ENCODE results near the gene TULP4. TPM values are rescaled to one million over a fixed set of nuclear protein-coding genes. Genes with fewer than 3 reads are reported as not detected.
"Not testable (repeated sequence)": the region's sequence is repeated elsewhere in the genome, so short reads cannot be mapped to it uniquely, and the experiment has no call there.

TULP4 gene
- total RNA-seq, 4 donors from 2014 or later, result 76.7 to 118 (median 95.7) TPM

GRCh38 chr6:158467923-158468322 is 155.7 kb downstream of the TULP4 start:
- no peak for DNase-seq (ENCODE audit: low spot score)
- no peak for ATAC-seq (ENCODE audit: low FRiP score)
- TF ChIP-seq CTCF (IDR thresholded peaks at IDR 0.05), result no peak

- ATAC-seq (ENCODE audit: low FRiP score), result no peak
- TF ChIP-seq CTCF (IDR thresholded peaks at IDR 0.05), result no peak
- no peak for DNase-seq (ENCODE audit: low spot score)
These were observed 156.4 kb downstream of the TULP4 start for GRCh38 chr6:158468666-158469065.

- not testable (repeated sequence) for ATAC-seq (ENCODE audit: low FRiP score); DNase-seq (ENCODE audit: low spot score)
These were observed 157.8 kb downstream of the TULP4 start for GRCh38 chr6:158470023-158470422.

- DNase-seq (ENCODE audit: low spot score) (no peak), ATAC-seq (ENCODE audit: low FRiP score) (no peak)
- TF ChIP-seq CTCF (IDR thresholded peaks at IDR 0.05), result no peak
These were observed 159.1 kb downstream of the TULP4 start for GRCh38 chr6:158471339-158471738.

- DNase-seq (ENCODE audit: low spot score) (no peak), ATAC-seq (ENCODE audit: low FRiP score) (no peak)
- no peak for TF ChIP-seq CTCF (IDR thresholded peaks at IDR 0.05)
These were observed 160.2 kb downstream of the TULP4 start for GRCh38 chr6:158472447-158472846.

GRCh38 chr6:158474961-158475343 is 162.7 kb downstream of the TULP4 start:
- no peak for TF ChIP-seq CTCF (IDR thresholded peaks at IDR 0.05)
- no peak for DNase-seq (ENCODE audit: low spot score)
- no peak for ATAC-seq (ENCODE audit: low FRiP score)

- DNase-seq (ENCODE audit: low spot score) (no peak), ATAC-seq (ENCODE audit: low FRiP score) (no peak)
- TF ChIP-seq CTCF (IDR thresholded peaks at IDR 0.05), result no peak
These were observed 163.4 kb downstream of the TULP4 start for GRCh38 chr6:158475344-158476302.

Data from omental fat pad (tissue), 4 donors.